K562 (cell line): Measurements from ENCODE around the gene CDH3. TPM values are rescaled to one million over a fixed set of nuclear protein-coding genes. Genes with fewer than 3 reads are reported as not detected.

ENCODE experiments used
- ATAC-seq: fragments of 200-7000 bp; cut with Tn5 transposase; 3 replicates; pipeline ENCODE4 v1.9.1; 2020; ENCODE audit warnings: moderate library complexity
- BruUV-seq: library from RNA; stranded (reverse); fragments of 400-500 nt; replicated peaks from 2 replicates; lab custom pipeline; 2021; lab: Mats Ljungman, UMichigan
- CTCF ChIA-PET: fragments of 300-600 bp; formaldehyde crosslinking; extraction: SDS; loops from one replicate; lab custom pipeline; 2021; ENCODE audit warnings: low intra/inter-chr PET ratio; lab: Yijun Ruan, JAX
- POLR2A ChIA-PET: fragments of 300-600, 350-650 bp; sonication (Branson Sonifier 250); formaldehyde crosslinking; extraction: SDS; loops from one replicate; lab custom pipeline; 2021; ENCODE audit warnings: antibody characterized with exemption, inconsistent platforms; lab: Yijun Ruan, JAX
- DNase-seq, 4 experiments: peaks; one replicate each; pipeline versions ENCODE4 v3.0.0 to v3.0.0-alpha.2; 2011 to 2018; ENCODE audit warnings: low spot score in 3 of 4, mixed read lengths in 3 of 4; ENCODE audit errors: extremely low read depth in 1 of 4
- FAIRE-seq: peaks from 2 replicates; lab custom pipeline; 2011; peaks lifted over from hg19 to GRCh38; lab: Jason Lieb, UNC
- H2AFZ ChIP-seq: 2 replicates; pipeline ENCODE4 v1.6.0; 2011; ENCODE audit warnings: low read depth, low read length, control low read depth, inconsistent platforms
- H3K27ac ChIP-seq: fragments of 200-600 bp; 3 replicates; pipeline ENCODE4 v1.8.0; 2011; ENCODE audit warnings: low read depth, mild to moderate bottlenecking, control low read depth, inconsistent platforms, low read length, moderate library complexity, mixed read lengths; ENCODE audit errors: extremely low read depth
- H3K27me3 ChIP-seq, 2 experiments: fragments of 300-600 bp in 1 of 2; 2 replicates in 1 of 2; 3 replicates in 1 of 2; pipeline versions ENCODE4 v1.6.0 to v1.8.0; 2011; ENCODE audit warnings: inconsistent platforms in 2 of 2, low read length in 2 of 2, mild to moderate bottlenecking in 1 of 2, mixed read lengths in 1 of 2, moderate library complexity in 1 of 2; ENCODE audit not compliant: control insufficient read depth in 2 of 2, insufficient read depth in 2 of 2
- H3K36me3 ChIP-seq: fragments of 300-600 bp; 3 replicates; pipeline ENCODE4 v1.8.0; 2011; ENCODE audit warnings: mild to moderate bottlenecking, low read length, inconsistent platforms; ENCODE audit not compliant: control insufficient read depth, insufficient read depth
- H3K4me1 ChIP-seq, 2 experiments: fragments of 200-600 bp in 1 of 2; replicated peaks in 1 of 2; 2 replicates in 1 of 2; 3 replicates in 1 of 2; pipeline versions ENCODE4 v1.5.1 to v1.8.0; 2011; ENCODE audit warnings: inconsistent platforms in 2 of 2, low read length in 2 of 2, mild to moderate bottlenecking in 1 of 2, mixed read lengths in 1 of 2, moderate library complexity in 1 of 2; ENCODE audit not compliant: control insufficient read depth in 2 of 2, insufficient read depth in 2 of 2
- H3K4me2 ChIP-seq: 2 replicates; pipeline ENCODE4 v1.6.1; 2011; ENCODE audit warnings: low read length, control low read depth, inconsistent platforms, mixed read lengths; ENCODE audit not compliant: insufficient read depth
- H3K4me3 ChIP-seq: fragments of 200-600 bp; sonication (generic), shearing (Covaris generic); 2 replicates; pipeline ENCODE4 v1.5.1; 2016; ENCODE audit warnings: control low read depth, inconsistent platforms
- H3K79me2 ChIP-seq: fragments of 200-600 bp; 3 replicates; pipeline ENCODE4 v1.8.0; 2011; ENCODE audit warnings: low read length, inconsistent platforms; ENCODE audit not compliant: control insufficient read depth, insufficient read depth
- H3K9ac ChIP-seq, 2 experiments: 2 replicates each; pipeline versions ENCODE4 v1.6.0 to v1.6.1; 2011; ENCODE audit warnings: low read depth in 2 of 2, low read length in 2 of 2, control low read depth in 1 of 2, inconsistent platforms in 1 of 2, mild to moderate bottlenecking in 1 of 2, mixed read lengths in 1 of 2; ENCODE audit not compliant: insufficient read depth in 1 of 2
- H3K9me1 ChIP-seq: one replicate; pipeline ENCODE4 v1.6.0; 2011; ENCODE audit warnings: inconsistent platforms, mild to moderate bottlenecking, low read length, moderate library complexity; ENCODE audit not compliant: control insufficient read depth, insufficient read depth
- H3K9me3 ChIP-seq: replicated peaks from 2 replicates; pipeline ENCODE4 v1.5.1; 2011; ENCODE audit warnings: low read depth, low read length, inconsistent platforms; ENCODE audit not compliant: control insufficient read depth, insufficient read depth
- H4K20me1 ChIP-seq: replicated peaks from 2 replicates; pipeline ENCODE4 v1.6.1; 2011; ENCODE audit warnings: low read length, inconsistent platforms, mixed read lengths; ENCODE audit not compliant: control insufficient read depth, insufficient read depth
- FOXO4 ChIP-seq: fragments of 450-650 bp; formaldehyde crosslinking; IDR thresholded peaks from 2 replicates; pipeline ENCODE4 v1.4.0; 2020; ENCODE audit warnings: mild to moderate bottlenecking, moderate library complexity
- KDM2B ChIP-seq: fragments of 250-450 bp; sonication (Bioruptor Pico); IDR thresholded peaks from 2 replicates; pipeline ENCODE4 v1.8.0; 2021; ENCODE audit warnings: mild to moderate bottlenecking, moderate library complexity
- SRF ChIP-seq, 2 experiments: fragments of 250-450, 450-650 bp in 1 of 2; sonication (Bioruptor Pico) in 1 of 2; sonication (generic) in 1 of 2; formaldehyde crosslinking; IDR thresholded peaks; 2 replicates each; pipeline versions ENCODE4 v1.5.0 to v1.5.1; 2020 to 2022; ENCODE audit warnings: mild to moderate bottlenecking in 1 of 2, missing genetic modification reagents in 1 of 2
- STAG1 ChIP-seq: sonication (generic); formaldehyde crosslinking; IDR thresholded peaks from 2 replicates; pipeline ENCODE4 v1.5.0; 2020; ENCODE audit warnings: missing genetic modification reagents, borderline replicate concordance
- TFE3 ChIP-seq: fragments of 450-650 bp; formaldehyde crosslinking; IDR thresholded peaks from 2 replicates; pipeline ENCODE4 v1.4.0; 2020; ENCODE audit warnings: mild to moderate bottlenecking, mixed read lengths
- TSC22D4 ChIP-seq: fragments of 450-650 bp; IDR thresholded peaks from 2 replicates; pipeline ENCODE4 v1.6.1; 2016; ENCODE audit warnings: missing genetic modification characterization, missing biosample characterization, control low read depth
- WGBS: fragments of 100-300 bp; shearing (Covaris generic); methylation state at CpG from one replicate; pipeline ENCODE4 v1.1.6; 2016; ENCODE audit warnings: low coverage, mixed read lengths; ENCODE audit not compliant: insufficient coverage; ENCODE audit errors: missing lambda C conversion rate; 5-methylcytosine and 5-hydroxymethylcytosine counted together
- in situ Hi-C: fragments of 300-500 bp; cut with MboI; formaldehyde crosslinking; loops from 4 replicates; pipeline ENCODE4 v1.15.0; 2018; ENCODE audit warnings: inconsistent platforms, mixed read lengths
- intact Hi-C: fragments of 100-400 bp; cut with micrococcal nuclease; formaldehyde crosslinking; loops from 2 replicates; pipeline ENCODE4 v1.14.2; 2022
- polyA plus RNA-seq, 8 experiments: library from polyadenylated mRNA; depleted of rRNA in 4 of 8; stranded (reverse) in 5 of 8; unstranded in 3 of 8; fragments of >200 nt; fragmentation: Nextera tagmentation in 2 of 8; fragmentation: Illumina TruSeq in 1 of 8; extraction: Ambion mirVana in 2 of 8; extraction: Trizol in 1 of 8; gene quantifications; 2 replicates each; pipeline versions ENCODE4 v1.2.1 to v1.2.3, GENCODE V29; 2011 to 2014; ENCODE audit warnings: inconsistent platforms in 1 of 8, missing spikeins in 1 of 8
- total RNA-seq, 7 experiments: library from RNA; depleted of rRNA in 6 of 7; stranded (reverse); fragments of >200 nt in 6 of 7; fragmentation: Illumina TruSeq in 2 of 7; extraction: Trizol in 2 of 7; gene quantifications; 2 replicates each; pipeline versions ENCODE4 v1.2.1 to v1.2.3, GENCODE V29; 2011 to 2021; ENCODE audit warnings: low replicate concordance in 1 of 7
- TF ChIP-seq, protein P1 (sequence below), 2 experiments: fragments of 450-650 bp; IDR thresholded peaks; 2 replicates each; pipeline ENCODE4 v1.6.1; 2016; ENCODE audit warnings: mild to moderate bottlenecking in 2 of 2, borderline replicate concordance in 1 of 2, low read depth in 1 of 2, moderate library complexity in 1 of 2
- TF ChIP-seq, protein P2 (sequence below): fragments of 250-450 bp; sonication (Bioruptor Pico); IDR thresholded peaks from 2 replicates; pipeline ENCODE4 v1.4.0; 2020; ENCODE audit warnings: borderline replicate concordance

Gene CDH3
- total and polyA plus RNA-seq, 9 of the 15 experiments (the other 6 are each of a cell fraction or from before 2014, with no cell fraction given), result 0.06 to 0.09 TPM; not detected in 7

DNA sequence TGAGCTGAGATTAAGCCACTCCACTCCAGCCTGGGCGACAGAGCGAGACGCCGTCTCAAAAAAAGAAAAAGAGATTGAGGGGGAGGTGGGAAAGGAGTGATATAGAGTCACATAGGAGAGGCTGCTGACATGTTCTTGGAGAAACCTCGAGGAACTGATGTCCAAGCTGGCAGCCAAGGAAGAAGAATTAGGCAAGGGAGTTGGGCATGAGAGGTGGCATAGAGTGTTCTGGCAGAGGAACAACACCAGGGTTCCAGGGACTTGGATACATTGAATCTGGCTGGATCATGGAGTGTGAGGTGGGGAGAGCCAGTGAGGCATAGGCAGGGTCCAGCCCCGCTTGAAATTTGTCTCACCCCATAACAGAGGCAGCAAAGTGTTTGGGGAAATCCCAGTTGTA lies 10.7 kb downstream of the CDH3 start:
- no peaks in the 10 kb centered on the region; the same call in 1 of the 2 replicates for H4K20me1 ChIP-seq
- no peak overlapping the region for H3K4me3 ChIP-seq
- in situ Hi-C loops, result no loop called here
- H3K9me3 ChIP-seq, result no peaks in the 10 kb centered on the region
- H3K27me3 ChIP-seq, result peaks cover 14 to 48% of the 10 kb centered on the region in 2 experiments
- no peak overlapping the region for H3K4me2 ChIP-seq
- no peaks in the 10 kb centered on the region for H3K36me3 ChIP-seq
- no TSS peak for BruUV-seq
- no peak overlapping the region for H3K27ac ChIP-seq
- H3K9ac ChIP-seq, result no peak overlapping the region
- FAIRE-seq, result no peak
- CTCF ChIA-PET, result no interaction called here
- intact Hi-C loops, result no loop called here
- H3K79me2 ChIP-seq, result no peaks in the 10 kb centered on the region
- peaks cover 2% of the 10 kb centered on the region for H3K9me1 ChIP-seq
- DNase-seq, result no peak
- no peaks in the 10 kb centered on the region for H3K4me1 ChIP-seq
- ATAC-seq, result no peak
- POLR2A ChIA-PET, result interaction anchor here (0.6 kb wide), 1 partner anchor 242 kb away, joined by 3 read pairs; no protein-coding TSS in a partner anchor
- 12% methylated on average over 6 of the region's 6 CpGs for WGBS
- H2AFZ ChIP-seq, result no peak overlapping the region
- TF ChIP-seq TSC22D4 (tag) (no peak), TFE3 (CRISPR knock-in tag) (no peak), KDM2B (CRISPR knock-in tag) (no peak), FOXO4 (CRISPR knock-in tag) (no peak), STAG1 (CRISPR knock-in tag) (no peak), SRF (CRISPR knock-in tag; IDR thresholded peaks at IDR 0.05) (no peak)
- TF ChIP-seq, protein P1, sequence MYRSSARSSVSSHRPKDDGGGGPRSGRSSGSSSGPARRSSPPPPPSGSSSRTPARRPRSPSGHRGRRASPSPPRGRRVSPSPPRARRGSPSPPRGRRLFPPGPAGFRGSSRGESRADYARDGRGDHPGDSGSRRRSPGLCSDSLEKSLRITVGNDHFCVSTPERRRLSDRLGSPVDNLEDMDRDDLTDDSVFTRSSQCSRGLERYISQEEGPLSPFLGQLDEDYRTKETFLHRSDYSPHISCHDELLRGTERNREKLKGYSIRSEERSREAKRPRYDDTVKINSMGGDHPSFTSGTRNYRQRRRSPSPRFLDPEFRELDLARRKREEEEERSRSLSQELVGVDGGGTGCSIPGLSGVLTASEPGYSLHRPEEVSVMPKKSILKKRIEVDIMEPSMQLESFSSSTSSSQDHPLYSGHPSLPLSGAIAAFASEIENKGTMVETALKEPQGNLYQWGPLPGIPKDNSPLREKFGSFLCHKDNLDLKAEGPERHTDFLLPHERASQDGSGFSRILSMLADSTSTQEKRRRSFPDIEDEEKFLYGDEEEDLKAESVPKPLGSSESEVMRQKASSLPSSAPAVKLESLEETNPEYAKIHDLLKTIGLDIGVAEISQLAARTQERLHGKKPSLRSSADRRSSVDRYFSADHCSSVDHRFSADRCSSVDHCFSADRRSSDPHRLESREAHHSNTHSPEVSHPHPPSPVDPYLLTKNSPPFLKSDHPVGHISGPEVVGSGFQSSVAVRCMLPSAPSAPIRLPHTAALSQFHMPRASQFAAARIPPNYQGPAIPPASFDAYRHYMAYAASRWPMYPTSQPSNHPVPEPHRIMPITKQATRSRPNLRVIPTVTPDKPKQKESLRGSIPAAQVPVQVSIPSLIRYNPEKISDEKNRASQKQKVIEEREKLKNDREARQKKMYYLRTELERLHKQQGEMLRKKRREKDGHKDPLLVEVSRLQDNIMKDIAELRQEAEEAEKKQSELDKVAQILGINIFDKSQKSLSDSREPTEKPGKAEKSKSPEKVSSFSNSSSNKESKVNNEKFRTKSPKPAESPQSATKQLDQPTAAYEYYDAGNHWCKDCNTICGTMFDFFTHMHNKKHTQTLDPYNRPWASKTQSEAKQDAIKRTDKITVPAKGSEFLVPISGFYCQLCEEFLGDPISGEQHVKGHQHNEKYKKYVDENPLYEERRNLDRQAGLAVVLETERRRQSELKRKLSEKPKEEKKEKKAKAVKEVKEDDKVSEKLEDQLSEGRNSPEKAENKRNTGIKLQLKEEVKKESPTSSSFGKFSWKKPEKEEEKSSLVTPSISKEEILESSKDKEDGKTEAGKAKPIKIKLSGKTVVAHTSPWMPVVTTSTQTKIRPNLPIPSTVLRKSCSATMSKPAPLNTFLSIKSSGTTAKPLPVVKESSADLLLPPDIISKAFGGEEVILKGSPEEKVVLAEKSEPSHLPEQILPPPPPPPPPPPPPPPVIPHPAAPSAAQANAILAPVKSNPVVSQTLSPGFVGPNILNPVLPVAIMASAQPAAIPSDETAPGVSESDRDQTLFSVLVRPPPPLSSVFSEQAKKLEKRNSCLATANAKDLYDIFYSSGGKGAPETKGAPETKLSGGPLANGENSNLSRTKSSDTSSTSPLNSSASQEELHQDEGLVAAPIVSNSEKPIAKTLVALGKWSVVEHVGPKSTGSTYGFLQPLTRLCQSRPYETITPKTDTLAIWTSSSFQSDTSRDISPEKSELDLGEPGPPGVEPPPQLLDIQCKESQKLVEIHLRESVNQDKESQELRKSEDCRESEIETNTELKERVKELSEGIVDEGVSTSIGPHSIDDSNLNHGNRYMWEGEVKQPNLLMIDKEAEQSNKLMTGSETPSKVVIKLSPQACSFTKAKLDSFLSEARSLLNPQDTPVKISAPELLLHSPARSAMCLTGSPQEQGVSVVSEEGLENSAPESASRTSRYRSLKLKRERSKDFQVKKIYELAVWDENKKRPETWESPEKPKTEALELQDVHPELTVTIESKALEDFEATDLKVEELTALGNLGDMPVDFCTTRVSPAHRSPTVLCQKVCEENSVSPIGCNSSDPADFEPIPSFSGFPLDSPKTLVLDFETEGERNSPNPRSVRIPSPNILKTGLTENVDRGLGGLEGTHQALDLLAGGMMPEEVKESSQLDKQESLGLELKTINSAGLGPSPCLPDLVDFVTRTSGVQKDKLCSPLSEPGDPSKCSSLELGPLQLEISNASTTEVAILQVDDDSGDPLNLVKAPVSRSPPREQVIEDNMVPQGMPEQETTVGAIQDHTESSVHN (IDR thresholded peaks at IDR 0.05; ENCODE audit: borderline replicate concordance in 1 of 2, low read depth in 1 of 2), result no peak
- TF ChIP-seq, protein P2, sequence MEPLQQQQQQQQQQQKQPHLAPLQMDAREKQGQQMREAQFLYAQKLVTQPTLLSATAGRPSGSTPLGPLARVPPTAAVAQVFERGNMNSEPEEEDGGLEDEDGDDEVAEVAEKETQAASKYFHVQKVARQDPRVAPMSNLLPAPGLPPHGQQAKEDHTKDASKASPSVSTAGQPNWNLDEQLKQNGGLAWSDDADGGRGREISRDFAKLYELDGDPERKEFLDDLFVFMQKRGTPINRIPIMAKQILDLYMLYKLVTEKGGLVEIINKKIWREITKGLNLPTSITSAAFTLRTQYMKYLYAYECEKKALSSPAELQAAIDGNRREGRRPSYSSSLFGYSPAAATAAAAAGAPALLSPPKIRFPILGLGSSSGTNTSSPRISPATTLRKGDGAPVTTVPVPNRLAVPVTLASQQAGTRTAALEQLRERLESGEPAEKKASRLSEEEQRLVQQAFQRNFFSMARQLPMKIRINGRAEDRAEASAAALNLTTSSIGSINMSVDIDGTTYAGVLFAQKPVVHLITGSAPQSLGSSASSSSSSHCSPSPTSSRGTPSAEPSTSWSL (CRISPR knock-in tag), result no peak
